ENCODE data around the gene RPL36AL.

GRCh38 chr14:49574038-49574437 is 46.4 kb downstream of the RPL36AL start:
- TF ChIP-seq, protein P1, sequence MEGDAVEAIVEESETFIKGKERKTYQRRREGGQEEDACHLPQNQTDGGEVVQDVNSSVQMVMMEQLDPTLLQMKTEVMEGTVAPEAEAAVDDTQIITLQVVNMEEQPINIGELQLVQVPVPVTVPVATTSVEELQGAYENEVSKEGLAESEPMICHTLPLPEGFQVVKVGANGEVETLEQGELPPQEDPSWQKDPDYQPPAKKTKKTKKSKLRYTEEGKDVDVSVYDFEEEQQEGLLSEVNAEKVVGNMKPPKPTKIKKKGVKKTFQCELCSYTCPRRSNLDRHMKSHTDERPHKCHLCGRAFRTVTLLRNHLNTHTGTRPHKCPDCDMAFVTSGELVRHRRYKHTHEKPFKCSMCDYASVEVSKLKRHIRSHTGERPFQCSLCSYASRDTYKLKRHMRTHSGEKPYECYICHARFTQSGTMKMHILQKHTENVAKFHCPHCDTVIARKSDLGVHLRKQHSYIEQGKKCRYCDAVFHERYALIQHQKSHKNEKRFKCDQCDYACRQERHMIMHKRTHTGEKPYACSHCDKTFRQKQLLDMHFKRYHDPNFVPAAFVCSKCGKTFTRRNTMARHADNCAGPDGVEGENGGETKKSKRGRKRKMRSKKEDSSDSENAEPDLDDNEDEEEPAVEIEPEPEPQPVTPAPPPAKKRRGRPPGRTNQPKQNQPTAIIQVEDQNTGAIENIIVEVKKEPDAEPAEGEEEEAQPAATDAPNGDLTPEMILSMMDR (IDR thresholded peaks at IDR 0.05; ENCODE audit: insufficient read depth, low read depth, low read length), result no peak
- TF ChIP-seq EZH2 (IDR thresholded peaks at IDR 0.05; ENCODE audit: insufficient read depth, low read length), result no peak

Data from astrocyte (in vitro differentiated cells and primary cell).